ENCODE data around the gene EPM2A.
"Not testable (repeated sequence)": the region's sequence is repeated elsewhere in the genome, so short reads cannot be mapped to it uniquely, and the experiment has no call there.

The EPM2A gene

GRCh38 chr6:145699462-145699861 lies 35.9 kb downstream of the EPM2A start:
- Histone ChIP-seq H3K27me3 (ENCODE audit: control insufficient read depth, low read length) (no peaks in the 10 kb centered on the region), H3K36me3 (ENCODE audit: control insufficient read depth, low read length) (peaks cover 3% of the 10 kb centered on the region; the same call in 1 of the 2 replicates), H3K4me2 (ENCODE audit: low read length) (no peak overlapping the region), H3K27ac (ENCODE audit: low read depth, low read length) (no peak overlapping the region), H3K9me2 (replicated peaks; ENCODE audit: control insufficient read depth, low read length) (no peaks in the 10 kb centered on the region), H3K79me2 (ENCODE audit: control insufficient read depth, low read length) (peaks cover 4% of the 10 kb centered on the region; the same call in 1 of the 2 replicates), H3K4me3 (ENCODE audit: low read length) (no peak overlapping the region), H4K20me1 (ENCODE audit: control insufficient read depth, insufficient read depth, low read depth, low read length) (no peaks in the 10 kb centered on the region), H3K4me1 (ENCODE audit: control insufficient read depth, low read length) (no peaks in the 10 kb centered on the region), H3F3A (ENCODE audit: control insufficient read depth, insufficient read depth) (no peaks in the 10 kb centered on the region), H3K9me3 (ENCODE audit: control insufficient read depth, insufficient read depth, low read length) (0 out of 2 replicates have a peak, but pooled peaks cover 2% of the 10 kb centered on the region)
- no peak for TF ChIP-seq EZH2phosphoT487 (IDR thresholded peaks at IDR 0.05; ENCODE audit: borderline replicate concordance, low read length)
- TF ChIP-seq CTCF (IDR thresholded peaks at IDR 0.05; ENCODE audit: low read depth, low read length, poor library complexity, severe bottlenecking), result no peak

GRCh38 chr6:145697401-145697800 lies 37.9 kb downstream of the EPM2A start:
- not testable (repeated sequence) for H3K36me3 ChIP-seq (ENCODE audit: control insufficient read depth, low read length); H3K27ac ChIP-seq (ENCODE audit: low read depth, low read length); H3K9me2 ChIP-seq (replicated peaks; ENCODE audit: control insufficient read depth, low read length); H3K4me1 ChIP-seq (ENCODE audit: control insufficient read depth, low read length); H3K27me3 ChIP-seq (ENCODE audit: control insufficient read depth, low read length); H4K20me1 ChIP-seq (ENCODE audit: control insufficient read depth, insufficient read depth, low read depth, low read length); H3K79me2 ChIP-seq (ENCODE audit: control insufficient read depth, low read length); H3K4me3 ChIP-seq (ENCODE audit: low read length); H3K9me3 ChIP-seq (ENCODE audit: control insufficient read depth, insufficient read depth, low read length); H3K4me2 ChIP-seq (ENCODE audit: low read length); H3F3A ChIP-seq (ENCODE audit: control insufficient read depth, insufficient read depth)

- no peak for TF ChIP-seq EZH2phosphoT487 (IDR thresholded peaks at IDR 0.05; ENCODE audit: borderline replicate concordance, low read length)
- no peak for TF ChIP-seq CTCF (IDR thresholded peaks at IDR 0.05; ENCODE audit: low read depth, low read length, poor library complexity, severe bottlenecking)
- H3K4me2 ChIP-seq (ENCODE audit: low read length), result no peak overlapping the region
- 0 out of 2 replicates have a peak, but pooled peaks cover 8% of the 10 kb centered on the region for H3K9me3 ChIP-seq (ENCODE audit: control insufficient read depth, insufficient read depth, low read length)
- no peaks in the 10 kb centered on the region for H3K27me3 ChIP-seq (ENCODE audit: control insufficient read depth, low read length)
- no peaks in the 10 kb centered on the region for H4K20me1 ChIP-seq (ENCODE audit: control insufficient read depth, insufficient read depth, low read depth, low read length)
- H3K4me3 ChIP-seq (ENCODE audit: low read length), result no peak overlapping the region
- H3K4me1 ChIP-seq (ENCODE audit: control insufficient read depth, low read length), result no peaks in the 10 kb centered on the region
- peaks cover 17% of the 10 kb centered on the region for H3K79me2 ChIP-seq (ENCODE audit: control insufficient read depth, low read length)
- H3K36me3 ChIP-seq (ENCODE audit: control insufficient read depth, low read length), result peaks cover 4% of the 10 kb centered on the region; the same call in 1 of the 2 replicates
- no peaks in the 10 kb centered on the region for H3K9me2 ChIP-seq (replicated peaks; ENCODE audit: control insufficient read depth, low read length)
- H3F3A ChIP-seq (ENCODE audit: control insufficient read depth, insufficient read depth), result no peaks in the 10 kb centered on the region
- H3K27ac ChIP-seq (ENCODE audit: low read depth, low read length), result no peak overlapping the region
These were observed 41.1 kb downstream of the EPM2A start for GRCh38 chr6:145694083-145694737.

GRCh38 chr6:145690969-145691368 lies 44.4 kb downstream of the EPM2A start:
- no peaks in the 10 kb centered on the region for H3K4me1 ChIP-seq (ENCODE audit: control insufficient read depth, low read length)
- H3K36me3 ChIP-seq (ENCODE audit: control insufficient read depth, low read length), result peaks cover 7% of the 10 kb centered on the region
- no peak overlapping the region for H3K4me2 ChIP-seq (ENCODE audit: low read length)
- no peaks in the 10 kb centered on the region for H3F3A ChIP-seq (ENCODE audit: control insufficient read depth, insufficient read depth)
- H3K9me3 ChIP-seq (ENCODE audit: control insufficient read depth, insufficient read depth, low read length), result 0 out of 2 replicates have a peak, but pooled peaks cover 6% of the 10 kb centered on the region
- no peak overlapping the region for H3K27ac ChIP-seq (ENCODE audit: low read depth, low read length)
- peaks cover 19% of the 10 kb centered on the region for H3K79me2 ChIP-seq (ENCODE audit: control insufficient read depth, low read length)
- H3K4me3 ChIP-seq (ENCODE audit: low read length), result no peak overlapping the region
- no peaks in the 10 kb centered on the region for H3K9me2 ChIP-seq (replicated peaks; ENCODE audit: control insufficient read depth, low read length)
- TF ChIP-seq EZH2phosphoT487 (IDR thresholded peaks at IDR 0.05; ENCODE audit: borderline replicate concordance, low read length), result no peak
- TF ChIP-seq CTCF (IDR thresholded peaks at IDR 0.05; ENCODE audit: low read depth, low read length, poor library complexity, severe bottlenecking), result no peak
- no peaks in the 10 kb centered on the region for H4K20me1 ChIP-seq (ENCODE audit: control insufficient read depth, insufficient read depth, low read depth, low read length)
- no peaks in the 10 kb centered on the region for H3K27me3 ChIP-seq (ENCODE audit: control insufficient read depth, low read length)

All from DOHH2 (cell line).